SK-N-SH treated with all-trans-retinoic acid at 6 μM for 48 hours (cell line): ENCODE measurements around the gene NFIA.

Experiments
- ATAC-seq: fragments of 200-7000 bp; cut with Tn5 transposase; 3 replicates; pipeline ENCODE4 v1.9.1; 2020; ENCODE audit warnings: mild to moderate bottlenecking, moderate library complexity
- ARNTL ChIP-seq: fragments of 450-650 bp; formaldehyde crosslinking; IDR thresholded peaks from 2 replicates; pipeline ENCODE4 v1.5.0; 2020; ENCODE audit warnings: low read depth, mild to moderate bottlenecking, moderate library complexity, borderline replicate concordance
- BACH2 ChIP-seq: fragments of 250-450 bp; sonication (Bioruptor Pico); IDR thresholded peaks from 2 replicates; pipeline ENCODE4 v1.9.0; 2021; ENCODE audit warnings: mild to moderate bottlenecking, borderline replicate concordance
- CSDC2 ChIP-seq: fragments of 250-450 bp; sonication (Bioruptor Pico); IDR thresholded peaks from 2 replicates; pipeline ENCODE4 v1.5.0; 2020; ENCODE audit warnings: mild to moderate bottlenecking, moderate library complexity
- CSRNP3 ChIP-seq: fragments of 250-450 bp; sonication (Bioruptor Pico); IDR thresholded peaks from 2 replicates; pipeline ENCODE4 v1.5.1; 2021; ENCODE audit warnings: mild to moderate bottlenecking, moderate library complexity
- ESRRG ChIP-seq: fragments of 250-450 bp; sonication (Bioruptor Pico); IDR thresholded peaks from 2 replicates; pipeline ENCODE4 v1.6.1; 2021; ENCODE audit warnings: mild to moderate bottlenecking
- ISL1 ChIP-seq: fragments of 250-450 bp; sonication (Bioruptor Pico); IDR thresholded peaks from 2 replicates; pipeline ENCODE4 v2.1.2; 2022; ENCODE audit warnings: mild to moderate bottlenecking, moderate library complexity
- OSR1 ChIP-seq: fragments of 250-450 bp; sonication (Bioruptor Pico); IDR thresholded peaks from 2 replicates; pipeline ENCODE4 v1.8.0; 2022; ENCODE audit warnings: moderate library complexity, mild to moderate bottlenecking, inconsistent platforms
- POU6F1 ChIP-seq: fragments of 250-450 bp; sonication (Bioruptor Pico); IDR thresholded peaks from 2 replicates; pipeline ENCODE4 v1.8.0; 2021; ENCODE audit warnings: low read depth, mild to moderate bottlenecking, moderate library complexity, borderline replicate concordance
- PPARA ChIP-seq: fragments of 250-450 bp; sonication (Bioruptor Pico); IDR thresholded peaks from 2 replicates; pipeline ENCODE4 v1.5.0; 2020; ENCODE audit warnings: mild to moderate bottlenecking, borderline replicate concordance
- RARB ChIP-seq: fragments of 250-450 bp; sonication (Bioruptor Pico); IDR thresholded peaks from 2 replicates; pipeline ENCODE4 v1.8.0; 2021; ENCODE audit warnings: mild to moderate bottlenecking, moderate library complexity
- TCF4 ChIP-seq: fragments of 250-450 bp; sonication (Bioruptor Pico); IDR thresholded peaks from 2 replicates; pipeline ENCODE4 v1.8.0; 2021; ENCODE audit warnings: mild to moderate bottlenecking, moderate library complexity, borderline replicate concordance
- TOX ChIP-seq: fragments of 250-450 bp; sonication (Bioruptor Pico); IDR thresholded peaks from 2 replicates; pipeline ENCODE4 v1.8.0; 2021; ENCODE audit warnings: mild to moderate bottlenecking, moderate library complexity, borderline replicate concordance
- ZC3H10 ChIP-seq: fragments of 250-450 bp; sonication (Bioruptor Pico); IDR thresholded peaks from 2 replicates; pipeline ENCODE4 v1.5.1; 2021; ENCODE audit warnings: mild to moderate bottlenecking, moderate library complexity
- ZFP3 ChIP-seq: fragments of 250-450 bp; sonication (Bioruptor Pico); IDR thresholded peaks from 2 replicates; pipeline ENCODE4 v1.5.0; 2020; ENCODE audit warnings: mild to moderate bottlenecking, moderate library complexity
- ZFP30 ChIP-seq: fragments of 450-650 bp; formaldehyde crosslinking; IDR thresholded peaks from 2 replicates; pipeline ENCODE4 v1.5.0; 2022; ENCODE audit warnings: mild to moderate bottlenecking, moderate library complexity
- ZNF565 ChIP-seq: fragments of 450-650 bp; formaldehyde crosslinking; conservative IDR thresholded peaks from 2 replicates; pipeline ENCODE4 v1.5.0; 2020; ENCODE audit warnings: low read depth, mild to moderate bottlenecking, moderate library complexity
- ZNF70 ChIP-seq: fragments of 450-650 bp; formaldehyde crosslinking; IDR thresholded peaks from 2 replicates; pipeline ENCODE4 v1.5.0; 2020; ENCODE audit warnings: mild to moderate bottlenecking, moderate library complexity
- ZNF8 ChIP-seq: fragments of 450-650 bp; formaldehyde crosslinking; IDR thresholded peaks from 2 replicates; pipeline ENCODE4 v1.5.0; 2020; ENCODE audit warnings: mild to moderate bottlenecking, moderate library complexity
- TF ChIP-seq, protein P1 (sequence below): fragments of 250-450 bp; sonication (Bioruptor Pico); IDR thresholded peaks from 2 replicates; pipeline ENCODE4 v1.5.0; 2020; ENCODE audit warnings: mild to moderate bottlenecking, moderate library complexity
- TF ChIP-seq, protein P2 (sequence below): fragments of 250-450 bp; sonication (Bioruptor Pico); IDR thresholded peaks from 2 replicates; pipeline ENCODE4 v1.8.0; 2020; ENCODE audit warnings: mild to moderate bottlenecking, moderate library complexity, borderline replicate concordance
- TF ChIP-seq, protein P3 (sequence below): fragments of 250-450 bp; sonication (Bioruptor Pico); IDR thresholded peaks from 2 replicates; pipeline ENCODE4 v1.5.1; 2020; ENCODE audit warnings: low read depth, mild to moderate bottlenecking, moderate library complexity

Gene NFIA

DNA sequence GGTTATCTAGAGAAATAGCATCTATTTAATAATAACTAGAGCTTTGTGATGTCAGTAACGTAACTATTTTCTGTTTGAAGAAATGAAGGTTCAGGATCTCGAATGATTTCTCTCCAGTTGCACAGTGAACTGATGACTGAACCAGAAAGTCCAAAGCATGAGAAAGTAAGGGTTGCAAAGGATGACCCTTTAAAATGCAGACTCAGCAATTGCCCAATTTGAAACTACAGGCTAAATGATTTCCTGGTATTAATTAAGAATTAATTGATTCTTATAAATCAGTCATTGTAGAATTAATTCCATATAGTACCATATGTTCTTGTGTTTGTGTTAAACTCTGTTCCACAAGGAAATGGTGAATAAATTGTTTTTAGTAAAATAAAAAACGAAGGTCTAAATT lies 318.6 kb downstream of the NFIA start (continued):
- no peak for TF ChIP-seq POU6F1 (CRISPR knock-in tag)
- no peak for TF ChIP-seq RARB

DNA sequence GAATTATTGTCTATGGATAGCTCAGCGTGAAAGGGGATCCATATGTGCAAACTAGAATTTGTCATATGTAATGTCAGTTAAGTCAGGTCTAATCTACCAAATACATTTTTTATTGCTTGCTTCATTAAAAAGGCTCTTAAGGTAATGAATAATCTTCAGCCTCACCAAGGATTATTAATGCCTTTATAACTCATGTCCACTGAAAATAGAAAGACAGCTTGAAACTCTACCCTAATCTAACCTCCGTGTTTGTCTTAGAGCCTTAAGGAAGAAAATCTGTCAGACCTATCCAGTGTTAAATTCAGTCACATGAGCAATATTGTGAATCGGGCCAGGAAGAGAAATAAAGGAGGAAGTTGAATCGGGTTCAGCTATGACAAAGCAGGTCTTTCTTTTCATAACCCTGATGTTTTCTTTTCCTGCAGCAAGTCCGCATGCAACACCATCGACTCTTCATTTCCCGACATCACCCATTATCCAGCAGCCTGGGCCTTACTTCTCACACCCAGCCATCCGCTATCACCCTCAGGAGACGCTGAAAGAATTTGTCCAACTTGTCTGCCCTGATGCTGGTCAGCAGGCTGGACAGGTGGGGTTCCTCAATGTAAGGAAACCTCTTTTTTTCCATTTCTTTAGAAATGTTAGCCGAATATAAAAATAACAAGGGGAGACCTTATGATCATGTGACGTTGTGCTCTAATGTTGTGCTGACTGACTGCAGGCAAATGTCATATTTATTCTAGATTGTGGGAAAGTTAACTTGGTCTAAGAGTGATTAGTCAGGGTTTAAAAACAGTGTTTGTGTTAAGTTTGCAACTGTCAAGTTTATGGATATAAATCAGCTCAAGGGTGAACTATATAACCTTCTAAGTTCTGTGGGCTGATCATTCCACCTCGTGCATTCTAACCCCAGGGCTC lies 321.6 kb downstream of the NFIA start:
- ATAC-seq = no peak
- TF ChIP-seq, protein P1, sequence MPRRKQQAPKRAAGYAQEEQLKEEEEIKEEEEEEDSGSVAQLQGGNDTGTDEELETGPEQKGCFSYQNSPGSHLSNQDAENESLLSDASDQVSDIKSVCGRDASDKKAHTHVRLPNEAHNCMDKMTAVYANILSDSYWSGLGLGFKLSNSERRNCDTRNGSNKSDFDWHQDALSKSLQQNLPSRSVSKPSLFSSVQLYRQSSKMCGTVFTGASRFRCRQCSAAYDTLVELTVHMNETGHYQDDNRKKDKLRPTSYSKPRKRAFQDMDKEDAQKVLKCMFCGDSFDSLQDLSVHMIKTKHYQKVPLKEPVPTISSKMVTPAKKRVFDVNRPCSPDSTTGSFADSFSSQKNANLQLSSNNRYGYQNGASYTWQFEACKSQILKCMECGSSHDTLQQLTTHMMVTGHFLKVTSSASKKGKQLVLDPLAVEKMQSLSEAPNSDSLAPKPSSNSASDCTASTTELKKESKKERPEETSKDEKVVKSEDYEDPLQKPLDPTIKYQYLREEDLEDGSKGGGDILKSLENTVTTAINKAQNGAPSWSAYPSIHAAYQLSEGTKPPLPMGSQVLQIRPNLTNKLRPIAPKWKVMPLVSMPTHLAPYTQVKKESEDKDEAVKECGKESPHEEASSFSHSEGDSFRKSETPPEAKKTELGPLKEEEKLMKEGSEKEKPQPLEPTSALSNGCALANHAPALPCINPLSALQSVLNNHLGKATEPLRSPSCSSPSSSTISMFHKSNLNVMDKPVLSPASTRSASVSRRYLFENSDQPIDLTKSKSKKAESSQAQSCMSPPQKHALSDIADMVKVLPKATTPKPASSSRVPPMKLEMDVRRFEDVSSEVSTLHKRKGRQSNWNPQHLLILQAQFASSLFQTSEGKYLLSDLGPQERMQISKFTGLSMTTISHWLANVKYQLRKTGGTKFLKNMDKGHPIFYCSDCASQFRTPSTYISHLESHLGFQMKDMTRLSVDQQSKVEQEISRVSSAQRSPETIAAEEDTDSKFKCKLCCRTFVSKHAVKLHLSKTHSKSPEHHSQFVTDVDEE (CRISPR knock-in tag) = no peak
- TF ChIP-seq BACH2 (CRISPR knock-in tag) (no peak), ZFP30 (CRISPR knock-in tag) (no peak), ESRRG (no peak), TCF4 (CRISPR knock-in tag) (no peak), CSDC2 (CRISPR knock-in tag) (no peak), ZC3H10 (CRISPR knock-in tag) (no peak), ZNF8 (CRISPR knock-in tag) (no peak), ISL1 (no peak), RARB (no peak), ZNF565 (CRISPR knock-in tag) (no peak), CSRNP3 (CRISPR knock-in tag) (no peak), ZNF70 (CRISPR knock-in tag) (no peak), TOX (CRISPR knock-in tag) (no peak), POU6F1 (CRISPR knock-in tag) (no peak), OSR1 (CRISPR knock-in tag) (no peak), ARNTL (CRISPR knock-in tag) (no peak), ZFP3 (CRISPR knock-in tag) (no peak)
- TF ChIP-seq, protein P2, sequence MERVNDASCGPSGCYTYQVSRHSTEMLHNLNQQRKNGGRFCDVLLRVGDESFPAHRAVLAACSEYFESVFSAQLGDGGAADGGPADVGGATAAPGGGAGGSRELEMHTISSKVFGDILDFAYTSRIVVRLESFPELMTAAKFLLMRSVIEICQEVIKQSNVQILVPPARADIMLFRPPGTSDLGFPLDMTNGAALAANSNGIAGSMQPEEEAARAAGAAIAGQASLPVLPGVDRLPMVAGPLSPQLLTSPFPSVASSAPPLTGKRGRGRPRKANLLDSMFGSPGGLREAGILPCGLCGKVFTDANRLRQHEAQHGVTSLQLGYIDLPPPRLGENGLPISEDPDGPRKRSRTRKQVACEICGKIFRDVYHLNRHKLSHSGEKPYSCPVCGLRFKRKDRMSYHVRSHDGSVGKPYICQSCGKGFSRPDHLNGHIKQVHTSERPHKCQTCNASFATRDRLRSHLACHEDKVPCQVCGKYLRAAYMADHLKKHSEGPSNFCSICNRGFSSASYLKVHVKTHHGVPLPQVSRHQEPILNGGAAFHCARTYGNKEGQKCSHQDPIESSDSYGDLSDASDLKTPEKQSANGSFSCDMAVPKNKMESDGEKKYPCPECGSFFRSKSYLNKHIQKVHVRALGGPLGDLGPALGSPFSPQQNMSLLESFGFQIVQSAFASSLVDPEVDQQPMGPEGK (CRISPR knock-in tag) = no peak
- TF ChIP-seq, all 23 proteins: peak for 0

DNA sequence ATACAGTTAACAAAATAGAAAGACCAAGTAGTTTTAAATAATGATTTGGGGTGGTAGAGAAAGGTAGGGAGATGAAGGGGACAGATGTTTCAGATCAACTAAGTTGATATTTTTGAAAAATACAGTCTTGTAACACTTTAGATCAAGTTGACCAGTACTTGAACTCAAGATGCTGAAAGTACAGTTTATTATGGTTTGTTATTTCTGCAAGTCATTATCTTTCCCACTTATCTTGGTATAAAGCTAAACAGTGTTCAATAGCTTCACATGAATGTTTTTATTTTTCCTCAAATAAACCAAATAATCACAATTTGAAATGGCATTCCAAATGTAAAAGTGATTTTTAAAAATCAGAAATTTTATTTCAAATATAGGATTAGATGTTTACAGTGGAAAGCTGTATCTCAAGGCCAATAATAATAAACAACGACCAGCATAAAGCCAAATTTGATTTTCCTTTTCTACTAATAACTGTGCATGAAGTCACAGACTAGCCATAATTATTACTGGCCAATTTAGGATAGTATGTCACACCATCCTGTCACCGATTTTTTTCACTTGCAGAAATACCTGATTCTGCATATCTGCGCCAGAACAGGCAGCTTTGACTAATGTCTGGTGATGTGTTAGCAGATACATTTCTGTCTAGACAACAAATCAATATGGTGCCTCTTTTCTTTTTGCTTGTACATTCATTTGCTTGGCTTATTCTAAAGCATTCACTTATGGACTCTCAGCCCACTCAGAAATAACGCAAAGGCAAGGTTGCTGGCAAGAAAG lies 322.4 kb downstream of the NFIA start:
- ATAC-seq = no peak
- TF ChIP-seq ZFP30 (CRISPR knock-in tag) (no peak), ZNF565 (CRISPR knock-in tag) (no peak), POU6F1 (CRISPR knock-in tag) (no peak), PPARA (no peak), BACH2 (CRISPR knock-in tag) (no peak)
- TF ChIP-seq, protein P3, sequence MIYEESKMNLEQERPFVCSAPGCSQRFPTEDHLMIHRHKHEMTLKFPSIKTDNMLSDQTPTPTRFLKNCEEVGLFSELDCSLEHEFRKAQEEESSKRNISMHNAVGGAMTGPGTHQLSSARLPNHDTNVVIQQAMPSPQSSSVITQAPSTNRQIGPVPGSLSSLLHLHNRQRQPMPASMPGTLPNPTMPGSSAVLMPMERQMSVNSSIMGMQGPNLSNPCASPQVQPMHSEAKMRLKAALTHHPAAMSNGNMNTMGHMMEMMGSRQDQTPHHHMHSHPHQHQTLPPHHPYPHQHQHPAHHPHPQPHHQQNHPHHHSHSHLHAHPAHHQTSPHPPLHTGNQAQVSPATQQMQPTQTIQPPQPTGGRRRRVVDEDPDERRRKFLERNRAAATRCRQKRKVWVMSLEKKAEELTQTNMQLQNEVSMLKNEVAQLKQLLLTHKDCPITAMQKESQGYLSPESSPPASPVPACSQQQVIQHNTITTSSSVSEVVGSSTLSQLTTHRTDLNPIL (CRISPR knock-in tag) = no peak
